DND-41 (cell line): ENCODE data around the gene EMD.

ENCODE experiments used
- ATAC-seq: fragments of 200-7000 bp; cut with Tn5 transposase; 3 replicates; pipeline ENCODE4 v1.9.1; 2021; ENCODE audit warnings: low read depth; ENCODE audit not compliant: insufficient read depth
- DNase-seq: peaks from one replicate; pipeline ENCODE4 v3.0.0-alpha.2; 2020
- H2AFZ ChIP-seq: 2 replicates; pipeline ENCODE4 v1.6.0; 2012; ENCODE audit warnings: low read depth, low read length
- H3K27ac ChIP-seq: 2 replicates; pipeline ENCODE4 v1.5.1; 2012; ENCODE audit warnings: low read length, inconsistent platforms
- H3K27me3 ChIP-seq: fragments of 200-600 bp; sonication (generic); 2 replicates; pipeline ENCODE4 v1.6.0; 2012; ENCODE audit warnings: low read length, mild to moderate bottlenecking, inconsistent platforms; ENCODE audit not compliant: insufficient read depth, poor library complexity
- H3K36me3 ChIP-seq: 2 replicates; pipeline ENCODE4 v1.5.1; 2012; ENCODE audit warnings: low read length, inconsistent platforms; ENCODE audit not compliant: insufficient read depth
- H3K4me1 ChIP-seq: 2 replicates; pipeline ENCODE4 v1.5.1; 2012; ENCODE audit warnings: mild to moderate bottlenecking, low read length; ENCODE audit not compliant: insufficient read depth
- H3K4me2 ChIP-seq: 2 replicates; pipeline ENCODE4 v1.6.0; 2012; ENCODE audit warnings: mild to moderate bottlenecking, moderate library complexity, low read length, inconsistent platforms; ENCODE audit not compliant: insufficient read depth
- H3K4me3 ChIP-seq, 2 experiments: fragments of 200-600 bp in 1 of 2; shearing (Covaris generic) in 1 of 2; 2 replicates each; pipeline ENCODE4 v1.5.1; 2012 to 2016; ENCODE audit warnings: inconsistent platforms in 2 of 2, low read length in 2 of 2, mild to moderate bottlenecking in 2 of 2, low read depth in 1 of 2, moderate library complexity in 1 of 2
- H3K79me2 ChIP-seq: 2 replicates; pipeline ENCODE4 v1.6.0; 2012; ENCODE audit warnings: low read length, inconsistent platforms; ENCODE audit not compliant: insufficient read depth
- H3K9ac ChIP-seq: 2 replicates; pipeline ENCODE4 v1.6.0; 2012; ENCODE audit warnings: low read depth, mild to moderate bottlenecking, inconsistent platforms, low read length, moderate library complexity
- H3K9me3 ChIP-seq: 2 replicates; pipeline ENCODE4 v1.5.1; 2012; ENCODE audit warnings: low read length, moderate library complexity, mild to moderate bottlenecking, inconsistent platforms; ENCODE audit not compliant: insufficient read depth, severe bottlenecking
- H4K20me1 ChIP-seq: 2 replicates; pipeline ENCODE4 v1.6.0; 2012; ENCODE audit warnings: low read length; ENCODE audit not compliant: insufficient read depth
- CTCF ChIP-seq: IDR thresholded peaks from 2 replicates; pipeline ENCODE4 v1.5.1; 2012; ENCODE audit warnings: borderline replicate concordance, low read length, moderate library complexity, mild to moderate bottlenecking; ENCODE audit not compliant: poor library complexity, severe bottlenecking; ENCODE audit errors: extremely low read depth
- EZH2 ChIP-seq: IDR thresholded peaks from 3 replicates; pipeline ENCODE4 v1.6.1; 2012; ENCODE audit warnings: borderline replicate concordance, low read depth, mild to moderate bottlenecking, moderate library complexity, low read length, inconsistent platforms; ENCODE audit not compliant: severe bottlenecking

EMD gene

GRCh38 chrX:154368630-154369448 is 10.3 kb upstream of the EMD start:
- H3K4me1 ChIP-seq = peaks cover 53% of the 10 kb centered on the region
- no peak overlapping the region for H2AFZ ChIP-seq
- peak; percentile 76 for DNase-seq
- H3K4me3 ChIP-seq = peak overlapping the region; percentile 42 to 99; a peak in 3 of 4 replicates
- H3K9me3 ChIP-seq = no peaks in the 10 kb centered on the region
- TF ChIP-seq EZH2 (no peak), CTCF (no peak)
- H3K36me3 ChIP-seq = peaks cover 61% of the 10 kb centered on the region
- H3K9ac ChIP-seq = peak overlapping the region; percentile 90
- peaks cover 67% of the 10 kb centered on the region for H3K79me2 ChIP-seq
- H4K20me1 ChIP-seq = peaks cover 71% of the 10 kb centered on the region
- peaks cover 4% of the 10 kb centered on the region for H3K27me3 ChIP-seq
- peak; percentile 17 for ATAC-seq
- peak overlapping the region; percentile 90 for H3K4me2 ChIP-seq
- peak overlapping the region; percentile 98 for H3K27ac ChIP-seq

DNA sequence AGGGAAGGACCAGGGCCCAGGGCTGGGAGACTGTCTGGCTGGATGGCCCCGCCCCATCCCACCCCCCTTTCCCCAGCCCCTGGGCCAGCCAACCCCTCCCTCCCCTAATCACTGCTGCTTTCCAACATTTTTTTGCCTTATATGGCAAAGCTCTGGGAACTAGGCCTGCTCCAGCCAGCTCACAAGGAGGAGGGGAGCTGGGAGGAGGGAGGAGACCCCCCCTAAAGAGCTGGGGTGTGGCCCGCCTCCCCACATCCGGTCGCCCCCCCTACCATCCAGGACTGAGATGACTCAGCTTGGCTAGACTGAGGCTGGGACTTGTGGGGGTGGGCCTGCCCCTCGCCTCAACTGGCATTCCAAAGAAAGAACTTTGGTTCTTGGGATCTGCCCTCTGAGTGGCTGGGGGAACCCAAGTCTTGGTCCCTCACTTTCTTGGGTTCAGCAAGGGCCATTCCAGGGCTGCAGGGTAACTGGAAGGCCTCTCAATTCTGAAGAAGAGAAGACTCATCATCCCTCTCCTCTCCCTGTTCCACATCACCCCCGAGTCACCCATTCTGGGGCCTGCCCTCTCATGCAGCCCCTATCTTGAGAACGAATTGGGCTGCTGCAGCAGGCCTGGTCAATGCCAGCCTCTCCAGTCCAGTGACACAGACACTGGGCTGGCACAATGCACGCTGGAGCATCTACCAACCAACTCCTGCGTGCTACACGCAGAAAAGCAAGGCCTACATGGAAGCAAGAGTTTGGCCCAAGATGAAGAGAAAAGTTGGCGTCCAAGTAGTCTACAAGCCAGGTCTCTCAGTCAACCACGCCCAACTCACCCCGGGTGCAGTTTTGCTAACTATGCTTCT is 9.4 kb upstream of the EMD start:
- Histone ChIP-seq H3K27me3 (peaks cover 4% of the 10 kb centered on the region), H3K4me2 (peak overlapping the region; percentile 90), H3K36me3 (peaks cover 53% of the 10 kb centered on the region), H4K20me1 (peaks cover 63% of the 10 kb centered on the region), H3K79me2 (peaks cover 60% of the 10 kb centered on the region), H3K4me1 (peaks cover 53% of the 10 kb centered on the region), H3K9ac (peak overlapping the region; percentile 90), H2AFZ (no peak overlapping the region), H3K9me3 (no peaks in the 10 kb centered on the region), H3K27ac (peak overlapping the region; percentile 98), H3K4me3 (peak overlapping the region; percentile 95 to 99)
- DNase-seq = peak; percentile 89
- TF ChIP-seq EZH2 = no peak
- TF ChIP-seq CTCF = no peak
- ATAC-seq = peak; percentile 55

- Histone ChIP-seq H3K27ac (peak overlapping the region; percentile 98), H3K4me2 (peak overlapping the region; percentile 90), H3K4me3 (peak overlapping the region; percentile 95 to 99), H3K9ac (peak overlapping the region; percentile 90), H2AFZ (peak overlapping the region; percentile 55), H3K4me1 (peaks cover 53% of the 10 kb centered on the region), H3K9me3 (no peaks in the 10 kb centered on the region), H3K36me3 (peaks cover 45% of the 10 kb centered on the region), H3K27me3 (peaks cover 4% of the 10 kb centered on the region), H4K20me1 (peaks cover 55% of the 10 kb centered on the region), H3K79me2 (peaks cover 56% of the 10 kb centered on the region)
- ATAC-seq (peak; percentile 3; the same call in 1 of the 3 replicates), DNase-seq (peak; percentile 37)
- TF ChIP-seq CTCF (no peak), EZH2 (no peak)
These were observed 8.6 kb upstream of the EMD start for GRCh38 chrX:154370300-154371016.
